Glomerular visceral epithelial cell (primary cell): ENCODE results near the gene UGGT2.
"Not testable (repeated sequence)": the region's sequence is repeated elsewhere in the genome, so short reads cannot be mapped to it uniquely, and the experiment has no call there.

ENCODE experiments used
- DNase-seq: peaks from one replicate; pipeline ENCODE4 v3.0.0-alpha.2; 2016; ENCODE audit errors: extremely low spot score

UGGT2 gene

DNA sequence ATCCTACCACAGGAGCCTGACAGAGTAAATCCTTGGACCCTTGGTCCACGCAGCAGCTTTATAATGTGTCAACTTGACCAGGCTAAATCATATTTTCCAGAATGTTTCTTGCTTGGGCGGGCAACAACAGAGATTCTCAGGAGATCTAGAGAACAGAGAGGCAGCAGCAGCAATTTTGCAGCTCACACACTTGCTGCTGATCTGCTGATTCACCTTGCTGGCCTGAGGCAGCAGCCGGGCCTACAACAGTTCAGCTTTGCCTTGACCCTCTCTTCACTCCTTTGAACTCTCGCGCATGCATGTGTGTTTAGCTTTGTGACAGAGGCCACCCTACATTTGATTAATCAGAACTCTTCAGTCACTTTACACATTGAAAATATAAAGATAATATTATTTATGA is 159.3 kb downstream of the UGGT2 start:
- DNase-seq = no peak

DNA sequence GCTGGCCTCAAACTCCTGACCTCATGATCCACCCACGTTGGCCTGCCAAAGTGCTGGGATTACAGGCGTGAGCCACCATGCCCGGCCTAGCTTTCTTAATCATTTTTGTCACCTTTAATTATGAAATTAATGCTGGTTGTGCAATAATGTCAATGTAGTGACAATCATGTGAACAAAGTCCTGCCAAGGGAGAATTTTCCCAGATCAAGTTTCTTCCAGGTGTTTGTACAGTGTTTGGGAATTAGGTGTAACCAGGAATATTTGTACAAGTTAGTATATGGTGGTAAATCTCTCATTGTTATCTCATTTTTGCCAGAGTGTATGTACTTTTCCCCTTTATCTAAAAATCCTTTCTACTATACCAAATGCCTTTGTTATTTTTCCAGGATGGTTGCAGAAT is 171.1 kb downstream of the UGGT2 start:
- no peak for DNase-seq

DNA sequence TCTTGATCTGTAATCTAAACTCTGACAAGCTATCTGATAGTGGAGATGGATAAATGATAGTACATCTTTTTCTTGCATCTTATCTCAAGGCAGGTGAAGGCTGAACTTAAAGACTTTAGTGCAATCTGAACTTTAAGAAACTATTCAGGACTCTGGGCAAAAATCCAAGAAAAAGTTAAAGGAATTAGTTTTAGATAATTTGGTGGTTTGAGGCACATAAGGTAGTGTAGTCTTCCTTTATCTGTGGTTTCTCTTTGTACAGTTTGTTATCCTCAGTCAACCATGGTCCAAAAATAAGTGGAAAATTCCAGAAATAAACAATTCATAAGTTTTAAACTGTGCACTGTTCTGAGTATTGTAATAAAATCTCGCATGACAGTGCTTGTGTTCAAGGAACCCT is 172.9 kb downstream of the UGGT2 start:
- no peak for DNase-seq

DNA sequence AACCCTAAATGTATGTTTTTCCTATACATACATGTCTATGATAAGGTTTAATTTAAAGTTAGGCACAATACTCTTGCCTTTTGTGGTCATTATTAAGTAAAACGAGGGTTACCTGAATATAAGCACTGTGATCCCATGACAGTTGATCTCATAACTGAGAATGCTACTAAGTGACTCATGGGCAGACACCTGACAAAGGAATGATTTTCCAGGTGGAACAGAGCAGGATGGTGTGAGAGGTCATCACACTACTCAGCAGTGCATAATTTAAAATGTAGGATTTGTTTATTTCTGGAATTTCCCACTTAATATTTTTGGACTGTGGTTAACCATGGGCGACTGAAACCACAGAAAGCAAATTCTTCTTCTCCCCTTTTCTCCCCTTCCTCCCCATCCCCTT is 178.9 kb downstream of the UGGT2 start:
- peak; percentile 23 for DNase-seq

DNA sequence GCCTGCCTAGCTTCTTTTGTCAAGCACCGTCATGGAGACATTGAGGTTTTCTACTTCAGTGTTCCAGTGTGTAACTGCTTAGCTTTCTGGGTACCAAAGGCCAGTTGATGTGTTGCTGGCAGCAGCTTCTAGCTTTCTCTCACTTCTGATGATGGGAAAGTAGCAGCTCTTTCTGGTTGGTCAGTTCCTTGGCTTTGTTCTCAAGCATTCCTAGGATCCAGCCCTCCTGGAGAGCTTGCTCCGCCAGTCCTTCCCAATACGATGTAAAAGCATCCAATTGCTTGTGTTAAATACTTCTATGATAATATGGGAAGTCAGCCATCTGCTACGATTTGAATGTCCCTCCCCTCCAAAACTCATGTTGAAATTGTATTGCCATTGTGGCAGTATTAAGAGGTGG is 182.8 kb downstream of the UGGT2 start:
- no peak for DNase-seq

DNA sequence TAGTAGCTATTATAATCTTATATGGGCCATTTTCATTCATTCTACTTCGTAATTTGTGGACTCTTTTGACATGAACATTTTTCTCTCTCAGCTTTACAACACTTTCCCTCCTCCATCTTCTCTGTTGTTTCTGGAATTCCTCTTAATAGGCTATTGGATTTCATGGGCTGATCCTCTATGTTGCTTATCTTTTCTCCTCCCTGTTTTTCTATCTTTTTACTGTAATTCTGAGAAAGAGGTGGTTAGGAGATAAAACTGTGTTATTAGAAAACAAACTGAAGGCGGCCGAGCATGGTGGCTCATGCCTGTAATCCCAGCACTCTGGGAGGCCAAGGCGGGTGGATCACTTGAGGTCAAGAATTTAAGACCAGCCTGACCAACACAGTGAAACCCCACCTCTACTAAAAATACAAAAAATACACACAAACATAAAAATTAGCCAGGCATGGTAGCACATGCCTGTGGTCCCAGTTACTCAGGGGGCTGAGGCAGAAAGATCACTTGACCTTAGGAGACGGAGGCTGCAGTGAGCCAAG is 188.1 kb downstream of the UGGT2 start:
- DNase-seq = no peak

DNA sequence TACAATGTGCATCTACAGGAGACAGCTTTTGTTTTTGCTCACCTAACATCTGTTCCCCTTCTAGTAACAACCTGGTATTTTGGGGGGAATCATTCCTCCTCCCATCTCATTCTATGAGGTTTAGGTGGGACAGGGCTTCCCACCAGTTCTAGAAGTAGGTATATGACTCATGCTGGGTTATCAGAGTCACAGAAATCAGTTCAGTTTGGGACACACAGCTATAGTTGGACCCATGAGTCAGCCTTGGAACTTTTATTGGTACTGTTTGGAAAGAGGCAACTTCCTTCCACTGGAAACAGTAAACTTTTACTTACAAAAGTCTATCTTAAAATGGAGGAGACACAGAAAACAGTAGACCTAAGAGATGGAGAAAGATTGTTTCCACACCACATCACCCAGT is 190.8 kb downstream of the UGGT2 start:
- DNase-seq = no peak

DNA sequence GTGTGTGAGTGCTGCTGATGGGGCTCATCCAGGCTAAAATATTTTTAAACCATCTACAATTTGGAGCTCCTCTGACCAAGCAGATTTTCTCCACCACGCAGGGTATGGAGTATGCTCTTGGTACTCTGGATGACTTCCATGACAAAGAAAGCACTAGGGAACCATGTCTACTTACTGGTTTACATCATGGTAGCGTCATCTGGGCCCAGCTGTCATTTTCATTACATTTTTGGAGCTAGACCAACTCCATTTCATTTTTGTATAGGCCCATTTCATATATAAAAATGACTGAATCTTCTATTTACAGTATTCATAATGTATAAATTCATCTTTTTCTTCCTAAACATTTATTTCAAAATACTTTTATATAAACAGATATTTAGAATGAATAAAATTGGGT is 191.9 kb downstream of the UGGT2 start:
- no peak for DNase-seq

DNA sequence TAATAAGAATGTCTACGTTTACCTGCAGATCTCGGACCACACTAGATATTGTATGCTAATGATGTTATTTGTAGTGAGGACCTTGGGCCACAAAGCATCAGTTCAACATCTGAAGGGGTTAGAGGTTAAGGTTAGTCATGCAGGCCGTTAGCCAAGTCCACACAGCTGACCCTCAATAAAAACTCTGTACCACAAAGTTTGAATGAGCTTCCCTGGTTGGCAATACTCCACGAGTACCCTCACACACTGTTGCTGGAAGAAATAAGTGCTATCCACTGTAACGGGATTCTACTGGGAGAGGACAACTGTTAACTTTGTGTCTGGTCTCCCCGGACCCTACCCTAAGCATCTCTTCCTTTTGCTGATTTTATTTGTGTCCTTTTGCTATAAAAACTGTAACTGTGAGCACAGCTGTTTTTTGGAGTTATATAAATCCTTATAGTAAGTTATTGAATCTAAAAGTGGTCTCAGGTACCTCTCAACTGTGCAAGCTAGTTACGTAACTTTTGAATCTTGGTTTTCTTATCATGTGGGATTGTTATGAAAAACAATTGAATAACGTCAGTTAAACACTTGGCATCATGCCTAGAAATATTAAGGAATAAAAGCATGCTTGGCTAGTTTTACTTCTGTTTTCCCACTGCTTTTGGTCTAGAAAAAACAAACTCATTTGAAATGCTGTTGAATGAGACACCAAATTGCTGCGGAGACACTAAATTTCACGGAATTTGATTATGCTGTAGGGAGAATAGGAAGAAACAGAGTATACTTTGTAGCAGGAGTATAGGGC is 194.7 kb downstream of the UGGT2 start:
- peak; percentile 4 for DNase-seq

DNA sequence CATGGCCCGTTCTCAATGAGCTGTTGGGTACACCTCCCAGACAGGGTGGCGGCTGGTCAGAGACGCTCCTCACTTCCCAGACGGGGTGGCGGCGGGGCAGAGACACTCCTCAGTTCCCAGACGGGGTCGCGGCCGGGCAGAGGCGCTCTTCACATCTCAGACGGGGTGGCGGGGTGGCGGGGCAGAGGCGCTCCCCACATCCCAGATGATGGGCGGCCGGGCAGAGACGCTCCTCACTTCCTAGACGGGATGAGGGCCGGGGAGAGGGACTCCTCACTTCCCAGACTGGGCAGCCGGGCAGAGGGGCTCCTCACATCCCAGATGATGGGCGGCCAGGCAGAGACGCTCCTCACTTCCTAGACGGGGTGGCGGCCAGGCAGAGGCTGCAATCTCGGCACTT is 207.5 kb downstream of the UGGT2 start:
- DNase-seq = not testable (repeated sequence)

DNA sequence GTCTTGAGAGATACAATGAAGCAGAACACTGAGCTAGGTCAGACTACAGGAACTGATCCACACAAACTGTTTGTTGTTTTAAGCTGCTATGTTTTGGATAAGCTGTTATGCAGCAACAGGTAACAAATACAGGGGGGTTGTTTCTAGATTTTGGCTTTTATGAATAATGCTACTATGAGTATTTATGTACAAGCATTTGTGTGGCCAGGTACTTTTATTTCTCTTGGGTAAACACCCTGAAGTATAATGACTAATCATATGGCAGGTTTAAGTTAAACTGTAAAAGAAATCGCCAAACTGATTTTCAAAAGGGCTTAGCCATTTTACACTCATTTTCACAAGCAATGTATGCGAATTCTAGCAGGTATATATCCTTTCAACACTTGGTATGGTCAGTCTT is 210.3 kb downstream of the UGGT2 start:
- DNase-seq = no peak

DNA sequence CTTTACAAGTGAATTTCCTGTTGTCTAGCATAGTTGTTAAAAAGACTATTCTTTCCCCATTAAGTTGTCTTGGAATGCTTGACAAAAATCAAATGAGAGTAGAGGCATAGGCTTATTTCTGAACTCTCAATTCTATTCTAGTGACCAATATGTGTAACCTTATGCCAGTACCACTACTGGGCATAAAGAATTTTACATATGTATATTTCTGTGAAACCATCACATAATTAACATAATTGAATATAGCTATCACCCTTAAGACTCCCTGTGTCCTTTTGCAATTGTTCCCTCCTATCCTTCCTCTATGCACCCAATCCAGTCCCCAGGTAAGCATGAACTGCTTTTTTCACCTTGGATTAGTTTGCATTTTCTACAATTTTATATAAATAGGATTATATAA is 211.3 kb downstream of the UGGT2 start:
- no peak for DNase-seq

DNA sequence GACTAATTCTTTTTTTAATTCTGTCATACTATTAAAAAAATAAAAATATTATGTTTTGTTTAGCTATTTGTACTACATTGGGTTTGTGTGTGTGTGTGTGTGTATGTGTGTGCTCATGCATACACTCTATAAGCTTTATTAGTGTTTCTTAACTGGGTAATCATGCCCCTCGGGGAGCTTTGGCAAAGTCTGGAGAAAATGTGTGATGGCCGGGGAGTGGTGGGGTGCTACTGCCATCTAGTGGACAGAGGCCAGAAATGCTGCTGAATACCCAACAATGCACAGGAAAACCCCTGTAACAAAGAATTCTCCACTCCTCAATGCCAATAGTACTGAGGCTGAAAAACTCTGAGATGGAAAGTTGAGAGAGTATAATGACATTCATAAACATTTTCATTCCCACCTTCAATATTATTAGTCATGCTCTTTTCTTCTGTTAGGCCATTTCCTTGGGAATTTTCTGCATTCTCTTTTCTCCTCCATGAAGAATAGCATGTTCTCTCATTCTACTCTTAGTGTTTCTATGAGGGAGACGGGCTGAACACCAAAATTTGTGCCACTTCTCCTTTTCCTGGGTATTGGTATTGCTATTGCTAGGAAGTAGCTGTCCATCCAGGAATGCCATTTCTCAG is 219.0 kb downstream of the UGGT2 start:
- peak; percentile 72 for DNase-seq

DNA sequence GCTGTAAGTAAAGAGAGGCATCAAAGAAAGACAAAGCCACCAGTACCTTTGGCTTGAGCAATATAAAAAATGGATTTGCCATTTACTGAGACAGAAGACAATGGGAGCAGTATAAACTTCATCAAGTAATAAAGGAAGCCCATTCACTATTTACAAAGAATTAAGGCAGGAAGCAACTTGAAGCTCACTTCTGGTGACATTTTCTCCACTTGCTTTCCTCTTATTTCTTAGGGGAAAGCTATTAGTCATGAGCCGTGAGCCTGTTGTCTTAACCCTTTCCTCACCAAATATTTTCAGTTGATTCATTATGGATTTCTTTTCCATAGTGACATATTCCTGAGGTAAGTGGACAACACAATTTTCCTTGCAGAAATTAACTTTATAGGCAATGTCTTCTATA is 219.5 kb downstream of the UGGT2 start:
- peak; percentile 4 for DNase-seq

DNA sequence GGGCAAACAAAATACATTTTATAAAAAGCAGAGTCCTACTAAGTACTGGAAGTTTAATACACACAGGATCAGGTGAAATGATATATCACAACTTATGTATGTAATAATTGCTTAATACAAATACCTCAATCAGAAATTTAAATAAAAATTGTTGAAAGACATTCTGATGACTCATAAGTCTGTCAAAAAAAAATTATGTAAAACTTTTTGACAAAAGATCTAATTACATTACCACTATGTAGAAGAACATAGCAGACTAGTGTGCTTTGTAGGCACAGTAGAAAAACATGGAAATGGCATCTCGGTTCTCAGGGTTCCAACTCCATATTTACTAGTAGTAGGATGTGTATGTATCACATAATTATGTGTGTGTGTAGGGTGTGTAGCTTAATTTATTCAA is 220.1 kb downstream of the UGGT2 start:
- DNase-seq = no peak

DNA sequence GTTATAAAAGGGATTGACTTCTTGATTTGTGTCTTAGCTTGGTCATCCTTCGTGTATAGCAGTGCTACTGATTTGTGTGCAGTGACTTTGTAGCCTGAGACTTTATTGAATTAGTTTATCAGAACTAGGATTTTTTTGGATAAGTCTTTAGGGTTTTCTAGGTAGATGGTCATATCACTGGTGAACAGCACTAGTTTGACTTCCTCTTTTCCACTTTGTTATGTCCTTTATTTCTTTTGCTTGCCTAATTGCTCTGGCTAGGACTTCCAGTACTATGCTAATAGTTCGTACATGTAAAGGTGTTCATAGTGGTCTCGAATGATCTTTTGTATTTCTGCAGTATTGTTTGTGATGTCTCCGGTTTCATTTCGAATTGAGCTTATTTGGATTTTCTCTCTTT is 230.9 kb downstream of the UGGT2 start:
- DNase-seq = no peak

DNA sequence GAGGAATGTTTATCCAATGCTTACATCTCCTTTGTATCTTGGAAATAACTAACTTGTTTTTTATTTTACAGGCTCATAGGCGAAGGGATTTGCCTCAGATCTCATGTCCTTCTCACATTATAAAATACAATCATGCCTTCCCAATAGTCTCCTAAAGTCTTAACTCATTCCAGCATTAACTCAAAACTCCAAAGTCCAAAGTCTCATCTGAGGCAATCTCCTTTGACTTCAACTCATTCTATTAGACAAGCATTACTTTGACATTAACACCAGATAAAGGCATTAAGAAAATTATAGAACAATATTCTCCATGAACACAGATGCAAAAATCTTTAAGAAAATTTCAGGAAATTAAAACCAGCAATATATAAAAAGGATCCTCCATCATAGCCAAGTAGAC is 238.7 kb downstream of the UGGT2 start:
- no peak for DNase-seq

DNA sequence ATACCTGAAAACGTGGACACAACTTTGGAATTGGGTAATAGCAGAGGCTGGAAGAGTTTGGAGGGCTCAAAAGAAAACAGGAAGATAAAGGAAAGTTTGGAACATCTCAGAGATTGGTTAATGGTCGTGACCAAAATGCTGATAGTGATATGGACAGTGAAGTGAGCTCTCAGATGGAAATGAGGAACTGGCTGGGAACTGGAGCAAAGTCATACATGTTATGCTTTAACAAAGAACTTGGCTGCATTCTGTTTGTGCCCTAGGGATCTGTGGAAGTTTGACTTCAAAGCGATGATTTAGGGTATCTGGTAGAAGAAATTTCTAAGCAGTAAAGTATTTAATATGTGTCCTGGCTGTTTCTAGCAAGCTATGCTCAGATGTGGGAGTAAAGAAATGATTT is 240.1 kb downstream of the UGGT2 start:
- no peak for DNase-seq

DNA sequence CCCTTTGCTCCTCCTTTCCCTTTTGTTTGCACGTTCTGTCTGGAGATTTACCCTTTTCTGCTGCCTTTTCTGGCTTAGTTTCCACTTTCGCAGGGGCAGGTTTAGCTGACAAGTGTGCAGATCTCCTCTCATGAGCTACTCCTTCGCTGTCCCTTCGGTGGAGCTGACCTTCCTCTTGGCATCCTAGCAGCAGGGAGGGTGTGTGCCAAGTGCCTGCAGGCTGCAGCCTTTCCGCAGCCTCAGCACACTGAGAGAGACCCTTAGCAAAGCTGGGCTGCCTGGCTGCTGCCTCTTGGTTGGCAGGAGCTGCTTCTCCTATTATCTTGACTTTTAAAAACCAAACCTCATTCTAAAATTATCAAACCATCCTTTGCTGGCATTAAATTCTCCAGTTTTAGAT is 243.8 kb downstream of the UGGT2 start:
- DNase-seq = no peak

DNA sequence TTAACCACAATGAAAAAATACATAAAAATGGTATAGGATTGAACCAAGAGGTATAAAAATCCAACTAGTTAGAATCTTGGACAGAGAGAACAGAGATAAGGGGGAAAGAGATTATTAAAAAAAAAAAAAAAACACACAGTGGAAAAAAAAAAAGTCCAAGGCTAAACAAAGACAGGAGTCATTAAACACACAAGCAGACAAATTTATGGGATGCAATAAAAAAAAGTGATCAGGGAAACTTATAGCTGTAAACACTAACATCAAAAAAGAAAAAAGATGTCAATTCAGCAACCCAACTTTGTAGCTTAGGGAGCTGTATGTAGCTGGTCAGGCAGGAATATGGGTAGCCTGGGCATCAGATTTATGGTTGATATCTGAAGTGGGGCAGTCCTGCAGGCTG is 247.3 kb downstream of the UGGT2 start:
- no peak for DNase-seq

DNA sequence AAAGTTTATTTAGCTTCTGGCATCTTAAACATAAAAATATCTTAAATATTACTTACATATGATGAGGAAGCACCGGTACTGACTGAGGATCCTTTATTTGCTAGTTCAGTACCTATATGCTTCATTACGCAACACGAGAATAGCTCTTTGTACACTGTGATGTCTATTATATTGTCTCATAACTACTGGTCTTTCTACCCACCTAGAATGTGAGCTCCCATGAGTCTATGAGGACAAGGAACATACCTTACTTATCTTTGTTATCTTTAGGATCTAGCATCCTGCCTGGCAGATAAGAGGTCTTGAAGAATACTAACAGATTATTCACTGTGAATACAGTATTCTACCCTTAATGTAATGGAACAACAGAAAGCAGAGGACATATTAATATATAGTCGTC is 251.4 kb downstream of the UGGT2 start:
- DNase-seq = no peak

DNA sequence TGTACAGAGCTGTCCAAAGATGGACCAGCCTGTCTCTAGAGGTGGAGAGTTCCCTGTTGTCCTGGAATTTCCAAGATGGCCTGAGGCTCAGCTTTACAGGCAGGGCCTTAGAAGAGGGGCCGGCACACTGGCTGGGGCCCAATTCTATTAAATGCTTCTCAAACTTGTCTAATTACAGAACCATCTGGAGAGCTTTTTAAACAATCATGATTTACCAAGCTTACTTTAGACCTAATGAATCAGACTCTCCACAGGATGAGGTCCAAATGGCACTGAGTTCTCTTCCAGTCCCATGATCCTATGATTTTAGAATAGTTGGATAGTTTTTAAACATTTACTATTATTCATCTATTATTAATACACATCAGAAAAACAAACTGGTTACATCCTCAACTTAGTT is 252.8 kb downstream of the UGGT2 start:
- DNase-seq = no peak

DNA sequence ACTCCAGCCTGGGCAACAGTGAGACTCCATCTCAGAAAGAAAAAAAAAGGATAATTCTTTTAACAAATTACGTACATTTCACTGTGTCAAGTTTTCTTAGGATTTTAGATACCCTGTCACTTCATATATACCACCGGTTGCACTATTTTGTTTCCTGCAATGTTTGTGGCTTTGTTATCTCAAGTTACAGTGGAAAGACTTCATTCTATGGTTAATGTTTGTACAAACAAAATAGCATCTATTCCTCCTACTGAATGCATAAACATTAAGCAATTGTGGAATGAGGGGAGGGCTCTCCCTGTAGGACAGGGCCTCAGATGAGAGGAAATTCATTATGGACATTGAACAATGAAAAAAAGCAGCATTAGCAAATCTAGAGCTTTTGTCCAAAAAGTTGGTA is 256.2 kb downstream of the UGGT2 start:
- no peak for DNase-seq

DNA sequence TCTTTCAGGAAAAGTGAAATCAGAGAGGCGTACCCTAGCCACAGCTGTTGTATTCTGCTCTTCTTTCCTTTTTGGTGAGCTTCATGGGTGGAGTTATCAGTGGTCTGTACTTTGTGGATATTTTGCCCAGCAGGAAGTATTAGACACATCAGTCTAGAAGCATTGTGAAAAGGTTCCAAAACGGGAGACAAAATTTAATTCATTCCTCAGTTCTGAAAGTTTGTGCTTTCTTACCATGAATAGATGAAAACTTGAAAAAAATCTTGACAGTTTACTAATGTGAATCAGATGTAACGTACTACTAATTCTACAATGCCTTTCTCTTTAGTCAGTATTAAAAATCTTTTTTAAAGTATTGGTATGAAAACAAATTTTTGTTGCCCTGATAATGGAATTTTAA is 259.4 kb downstream of the UGGT2 start:
- DNase-seq = no peak
